Prostate gland (tissue), 2 donors: ENCODE data around the gene FGA.

ENCODE experiments used
- CTCF ChIP-seq, 4 experiments: fragments of 200-600 bp in 2 of 4; fragments of 450-650 bp in 2 of 4; sonication (generic) in 2 of 4; IDR thresholded peaks; 1 replicate in 3 of 4; 2 replicates in 1 of 4; pipeline ENCODE4 v1.5.1; 2016 to 2019; ENCODE audit warnings: antibody characterized with exemption in 4 of 4, mild to moderate bottlenecking in 2 of 4, moderate library complexity in 2 of 4
- POLR2A ChIP-seq: fragments of 450-650 bp; IDR thresholded peaks from one replicate; pipeline ENCODE4 v1.6.1; 2016; ENCODE audit warnings: antibody characterized with exemption, mild to moderate bottlenecking

- TF ChIP-seq CTCF (IDR thresholded peaks at IDR 0.05), result no peak
- TF ChIP-seq POLR2A, result no peak
These were observed 18.1 kb upstream of the FGA start for GRCh38 chr4:154608361-154609252.
